Measurements from ENCODE around the gene LDHAL6B. TPM values are rescaled to one million over a fixed set of nuclear protein-coding genes. Genes with fewer than 3 reads are reported as not detected.

LDHAL6B gene
- total RNA-seq, 2 experiments from 2014 or later, result not detected

DNA sequence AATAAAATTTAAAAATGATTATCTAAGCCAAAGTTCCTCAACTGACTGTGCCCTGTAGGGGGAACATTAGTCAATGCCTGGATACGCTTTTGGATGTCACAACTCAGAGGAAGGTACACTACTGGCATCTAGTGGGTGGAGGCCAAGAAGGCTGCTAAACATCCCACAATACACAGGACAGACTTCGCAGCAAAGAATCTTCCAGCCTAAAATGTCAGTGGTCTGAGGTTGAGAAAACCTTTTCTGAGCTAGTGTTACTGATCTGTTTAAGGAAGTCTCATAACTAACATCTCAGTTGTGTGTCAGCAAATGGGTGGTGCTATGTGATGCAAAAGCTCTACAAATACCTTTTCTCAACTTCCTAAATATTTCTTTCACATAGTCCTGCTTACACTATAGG is 20.9 kb upstream of the LDHAL6B start:
- POLR2A ChIA-PET, result no interaction called here
- Mint-ChIP-seq H3K27ac (no peak overlapping the region), H3K4me1 (no peaks in the 10 kb centered on the region), H3K9me3 (peaks cover 14% of the 10 kb centered on the region), H3K27me3 (peaks cover 7% of the 10 kb centered on the region), H3K36me3 (ENCODE audit: low read depth) (peaks cover 10% of the 10 kb centered on the region), H3K4me3 (no peak overlapping the region)
- CTCF ChIA-PET, result interaction anchor here (1.3 kb wide), 2 partner anchors 8 to 9 kb away, joined by 3 read pairs; no protein-coding TSS in a partner anchor
- DNase-seq, result no peak

GRCh38 chr15:59186501-59186900 is 20.1 kb upstream of the LDHAL6B start:
- Mint-ChIP-seq H3K4me1 (no peaks in the 10 kb centered on the region), H3K27me3 (peaks cover 7% of the 10 kb centered on the region), H3K4me3 (no peak overlapping the region), H3K36me3 (ENCODE audit: low read depth) (peaks cover 4% of the 10 kb centered on the region), H3K9me3 (peaks cover 8% of the 10 kb centered on the region), H3K27ac (no peak overlapping the region)
- DNase-seq, result no peak
- ChIA-PET POLR2A (no interaction called here), CTCF (interaction anchor here (1.3 kb wide), 2 partner anchors 8 to 9 kb away, joined by 3 read pairs; no protein-coding TSS in a partner anchor)

DNA sequence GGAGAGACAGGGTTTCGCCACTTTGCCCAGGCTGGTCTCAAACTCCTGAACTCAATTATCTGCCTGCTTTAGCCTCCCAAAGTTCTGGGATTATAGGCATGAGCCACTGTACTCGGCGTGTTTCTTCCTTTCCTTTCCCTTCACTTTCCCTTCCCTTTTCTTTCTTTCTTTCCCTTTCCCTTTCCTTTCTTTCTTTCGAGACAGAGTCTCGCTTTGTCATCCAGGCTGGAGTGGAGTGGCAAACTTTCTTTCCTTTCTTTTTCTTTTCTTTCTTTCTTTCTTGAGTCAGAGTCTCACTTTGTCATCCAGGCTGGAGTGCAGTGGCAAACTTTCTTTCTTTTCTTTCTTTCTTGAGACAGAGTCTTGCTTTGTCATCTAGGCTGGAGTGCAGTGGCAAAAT is 17.4 kb upstream of the LDHAL6B start:
- Mint-ChIP-seq H3K4me1 (no peaks in the 10 kb centered on the region), H3K4me3 (no peak overlapping the region), H3K27me3 (peaks cover 11% of the 10 kb centered on the region), H3K36me3 (ENCODE audit: low read depth) (no peaks in the 10 kb centered on the region), H3K27ac (peak overlapping the region; percentile 14), H3K9me3 (no peaks in the 10 kb centered on the region)
- CTCF ChIA-PET, result no interaction called here
- POLR2A ChIA-PET, result no interaction called here
- no peak for DNase-seq

- CTCF ChIA-PET, result no interaction called here
- no peak overlapping the region for H3K4me3 Mint-ChIP-seq
- no peaks in the 10 kb centered on the region for H3K36me3 Mint-ChIP-seq (ENCODE audit: low read depth)
Measured at GRCh38 chr15:59190291-59190690, 16.4 kb upstream of the LDHAL6B start.

GRCh38 chr15:59191855-59192237 is 14.8 kb upstream of the LDHAL6B start:
- Mint-ChIP-seq H3K4me3 (no peak overlapping the region), H3K36me3 (ENCODE audit: low read depth) (no peaks in the 10 kb centered on the region), H3K4me1 (peaks cover 6% of the 10 kb centered on the region), H3K27me3 (peaks cover 9% of the 10 kb centered on the region), H3K9me3 (no peaks in the 10 kb centered on the region), H3K27ac (no peak overlapping the region)
- no peak for DNase-seq
- ChIA-PET POLR2A (no interaction called here), CTCF (interaction anchor here (0.8 kb wide), 1 partner anchor 233 kb away, joined by 3 read pairs; no protein-coding TSS in a partner anchor)

More at GRCh38 chr15:59190291-59190690, 16.4 kb upstream of the LDHAL6B start:
- Mint-ChIP-seq H3K27me3 (peaks cover 11% of the 10 kb centered on the region), H3K9me3 (no peaks in the 10 kb centered on the region), H3K27ac (no peak overlapping the region), H3K4me1 (peaks cover 6% of the 10 kb centered on the region)
- POLR2A ChIA-PET, result no interaction called here
- no peak for DNase-seq

DNA sequence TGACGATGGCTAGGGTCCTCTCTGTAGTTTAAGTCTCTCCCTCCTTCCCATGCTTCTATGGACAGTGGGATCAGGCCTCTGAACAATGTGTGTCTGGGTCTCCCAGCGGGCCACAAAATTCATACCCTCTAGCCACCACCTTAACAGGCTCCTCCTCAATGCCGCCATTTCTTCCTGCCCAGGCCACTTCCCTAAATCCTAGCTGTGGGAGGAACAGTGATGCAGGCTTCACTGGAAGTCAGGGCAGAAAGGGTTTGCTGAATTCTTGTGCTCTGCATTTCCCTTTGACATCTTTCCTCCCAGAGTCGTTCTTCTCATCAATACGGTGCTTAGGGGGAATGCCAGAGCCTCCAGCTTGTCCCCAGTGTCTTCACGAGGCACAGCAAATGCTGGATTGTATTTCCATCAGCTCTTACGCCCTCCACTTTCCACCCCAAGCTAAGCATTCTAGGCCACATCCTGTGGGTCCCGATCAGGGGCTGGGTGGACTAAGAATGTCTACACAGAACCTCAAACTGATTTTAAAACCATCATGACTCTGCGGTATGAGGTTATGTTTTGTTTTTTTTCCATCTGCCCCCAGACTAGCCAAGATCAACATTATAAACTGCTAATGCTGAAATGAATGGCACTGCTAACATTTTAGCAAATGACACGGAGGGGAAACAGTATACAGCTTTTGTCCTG is 11.9 kb upstream of the LDHAL6B start:
- POLR2A ChIA-PET, result no interaction called here
- Mint-ChIP-seq H3K27ac (no peak overlapping the region), H3K36me3 (ENCODE audit: low read depth) (no peaks in the 10 kb centered on the region), H3K9me3 (no peaks in the 10 kb centered on the region), H3K4me3 (no peak overlapping the region), H3K4me1 (peaks cover 6% of the 10 kb centered on the region), H3K27me3 (peaks cover 4% of the 10 kb centered on the region)
- CTCF ChIA-PET, result interaction anchor here (0.8 to 1.2 kb wide), 2 partner anchors 9 to 199 kb away, joined by 3 read pairs; no protein-coding TSS in a partner anchor
- no peak for DNase-seq

- Mint-ChIP-seq H3K36me3 (ENCODE audit: low read depth) (no peaks in the 10 kb centered on the region), H3K4me1 (peaks cover 6% of the 10 kb centered on the region), H3K9me3 (no peaks in the 10 kb centered on the region), H3K27ac (no peak overlapping the region), H3K4me3 (no peak overlapping the region), H3K27me3 (peaks cover 4% of the 10 kb centered on the region)
- no peak for DNase-seq
- ChIA-PET POLR2A (no interaction called here), CTCF (no interaction called here)
Measured at GRCh38 chr15:59196416-59196815, 10.2 kb upstream of the LDHAL6B start.

GRCh38 chr15:59197454-59197853 is 9.2 kb upstream of the LDHAL6B start:
- no peak for DNase-seq
- no peaks in the 10 kb centered on the region for H3K9me3 Mint-ChIP-seq
- POLR2A ChIA-PET, result no interaction called here
- no peak overlapping the region for H3K4me3 Mint-ChIP-seq
- peaks cover 3% of the 10 kb centered on the region for H3K27me3 Mint-ChIP-seq
- H3K36me3 Mint-ChIP-seq (ENCODE audit: low read depth), result no peaks in the 10 kb centered on the region
- CTCF ChIA-PET, result no interaction called here
- peaks cover 6% of the 10 kb centered on the region for H3K4me1 Mint-ChIP-seq
- no peak overlapping the region for H3K27ac Mint-ChIP-seq

GRCh38 chr15:59199626-59200465 is 6.8 kb upstream of the LDHAL6B start:
- no peak overlapping the region for H3K27ac Mint-ChIP-seq
- ChIA-PET POLR2A (no interaction called here), CTCF (no interaction called here)
- no peaks in the 10 kb centered on the region for H3K9me3 Mint-ChIP-seq
- no peak overlapping the region for H3K4me3 Mint-ChIP-seq
- peaks cover 3% of the 10 kb centered on the region for H3K4me1 Mint-ChIP-seq
- no peaks in the 10 kb centered on the region for H3K36me3 Mint-ChIP-seq (ENCODE audit: low read depth)
- no peaks in the 10 kb centered on the region for H3K27me3 Mint-ChIP-seq
- no peak for DNase-seq

DNA sequence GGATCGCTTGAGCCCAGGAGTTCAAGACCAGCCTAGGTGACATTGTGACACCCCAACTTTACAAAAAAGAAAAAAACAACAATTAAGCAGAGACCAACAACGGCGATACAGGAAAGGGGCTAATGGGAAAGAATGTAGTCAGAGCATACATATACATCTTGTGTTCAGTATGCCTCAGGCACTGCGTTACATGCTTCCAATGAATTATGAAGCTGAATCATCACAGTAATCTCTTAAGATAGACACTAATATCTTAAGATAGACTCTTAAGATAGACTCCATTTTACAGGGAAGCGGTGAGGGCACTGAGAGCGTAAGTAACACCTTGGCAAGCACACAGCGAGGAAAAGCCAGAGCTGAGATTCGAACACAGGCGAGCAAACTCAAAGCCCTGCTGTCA is 6.1 kb upstream of the LDHAL6B start:
- Mint-ChIP-seq H3K9me3 (no peaks in the 10 kb centered on the region), H3K4me1 (no peaks in the 10 kb centered on the region), H3K27me3 (no peaks in the 10 kb centered on the region), H3K4me3 (no peak overlapping the region), H3K36me3 (ENCODE audit: low read depth) (no peaks in the 10 kb centered on the region), H3K27ac (no peak overlapping the region)
- ChIA-PET CTCF (interaction anchor here (1.2 kb wide), 1 partner anchor 16 kb away, joined by 4 read pairs; no protein-coding TSS in a partner anchor), POLR2A (interaction anchor here (0.6 kb wide), 1 partner anchor 299 kb away, joined by 5 read pairs; no protein-coding TSS in a partner anchor)
- DNase-seq, result no peak

- Mint-ChIP-seq H3K27me3 (no peaks in the 10 kb centered on the region), H3K4me1 (no peaks in the 10 kb centered on the region), H3K9me3 (no peaks in the 10 kb centered on the region), H3K36me3 (ENCODE audit: low read depth) (no peaks in the 10 kb centered on the region), H3K4me3 (no peak overlapping the region), H3K27ac (no peak overlapping the region)
- CTCF ChIA-PET, result no interaction called here
- POLR2A ChIA-PET, result no interaction called here
- no peak for DNase-seq
Measured at GRCh38 chr15:59203008-59203407, 3.6 kb upstream of the LDHAL6B start.

DNA sequence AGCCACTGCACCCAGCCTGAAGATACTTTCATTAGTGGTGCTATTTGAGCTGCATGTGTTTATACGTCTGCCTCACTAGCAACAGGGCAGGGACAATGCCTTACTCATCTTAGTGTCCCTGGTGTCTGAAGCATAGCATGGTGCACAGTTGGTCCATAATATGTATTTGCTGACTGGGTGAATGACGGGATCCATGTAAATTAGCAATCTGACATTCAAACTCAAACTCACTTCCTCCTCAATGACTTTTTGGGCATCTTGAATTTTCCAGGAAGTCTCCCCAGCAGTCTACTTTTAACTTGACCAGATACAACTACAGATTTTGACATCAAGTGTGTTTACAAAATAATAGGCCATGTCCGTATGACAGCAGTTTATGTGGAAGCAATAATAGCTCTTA is 3.0 kb upstream of the LDHAL6B start:
- ChIA-PET CTCF (interaction anchor here (1.5 kb wide), 1 partner anchor 26 kb away, joined by 3 read pairs; no protein-coding TSS in a partner anchor), POLR2A (no interaction called here)
- DNase-seq, result no peak
- H3K27ac Mint-ChIP-seq, result no peak overlapping the region
- no peaks in the 10 kb centered on the region for H3K27me3 Mint-ChIP-seq
- no peaks in the 10 kb centered on the region for H3K4me1 Mint-ChIP-seq
- H3K36me3 Mint-ChIP-seq (ENCODE audit: low read depth), result no peaks in the 10 kb centered on the region
- no peaks in the 10 kb centered on the region for H3K9me3 Mint-ChIP-seq
- no peak overlapping the region for H3K4me3 Mint-ChIP-seq

DNA sequence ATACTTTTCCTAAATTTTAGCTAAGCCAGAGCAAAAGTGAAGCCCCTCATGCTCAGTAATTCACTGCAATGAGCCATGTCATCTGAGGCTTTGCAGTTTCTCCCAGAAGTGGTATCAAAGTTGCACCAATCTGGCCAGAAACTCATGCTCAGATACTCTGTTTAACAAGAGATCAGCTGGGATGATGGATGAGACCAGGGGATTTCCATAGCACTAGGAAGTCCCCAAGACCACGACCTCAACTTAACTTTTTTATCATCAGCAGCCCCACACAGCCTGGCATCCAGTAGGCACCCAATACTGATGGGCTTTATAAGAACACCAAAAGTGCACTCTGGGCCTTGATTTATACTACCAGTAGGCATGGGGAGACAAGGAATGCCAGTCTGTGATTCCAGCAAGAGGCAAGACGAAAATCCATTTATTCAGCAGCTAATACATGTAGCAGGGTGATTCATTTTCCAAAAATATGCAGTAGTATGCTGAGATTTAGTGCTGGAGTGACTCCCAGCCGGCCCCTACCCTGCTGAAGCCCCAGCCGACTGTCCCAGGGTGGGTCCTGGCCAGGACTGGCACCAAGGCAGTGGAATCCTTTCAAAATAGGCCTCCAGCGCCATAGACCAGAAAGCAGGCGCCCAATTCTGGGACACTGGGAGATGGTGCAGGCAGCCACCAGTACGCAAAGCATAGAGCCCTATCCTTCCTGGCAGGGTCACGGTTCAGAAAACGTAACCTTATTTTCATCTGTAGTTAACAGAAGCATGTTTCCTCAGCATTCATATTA is 612 bp upstream of the LDHAL6B start:
- no peak for DNase-seq
- Mint-ChIP-seq H3K27me3 (no peaks in the 10 kb centered on the region), H3K36me3 (ENCODE audit: low read depth) (no peaks in the 10 kb centered on the region), H3K9me3 (no peaks in the 10 kb centered on the region), H3K4me3 (no peak overlapping the region), H3K4me1 (no peaks in the 10 kb centered on the region), H3K27ac (no peak overlapping the region)
- ChIA-PET POLR2A (no interaction called here), CTCF (interaction anchor here (1.8 kb wide), 1 partner anchor 11 kb away, joined by 5 read pairs; no protein-coding TSS in a partner anchor)
